WTC11 (cell line): ENCODE results near the gene IER2. TPM values are rescaled to one million over a fixed set of nuclear protein-coding genes. Genes with fewer than 3 reads are reported as not detected.
"Not testable (repeated sequence)": the region's sequence is repeated elsewhere in the genome, so short reads cannot be mapped to it uniquely, and the experiment has no call there.

Experiments
- ATAC-seq: fragments of 200-7000 bp; cut with Tn5 transposase; 2 replicates; pipeline ENCODE4 v1.10.0; 2021; ENCODE audit warnings: mild to moderate bottlenecking, moderate library complexity
- CTCF ChIA-PET: fragments of 300-600 bp; sonication (Branson Sonifier 250); formaldehyde crosslinking; loops from one replicate; lab custom pipeline; 2021; ENCODE audit warnings: antibody characterized with exemption; lab: Charles Lee
- POLR2A ChIA-PET: fragments of 350-600 bp; sonication (Branson Sonifier 250); formaldehyde crosslinking; loops from one replicate; lab custom pipeline; 2021; ENCODE audit warnings: antibody characterized with exemption; lab: Charles Lee
- DNase-seq: peaks from one replicate; pipeline ENCODE4 v3.0.0; 2021; ENCODE audit warnings: low spot score
- H3K27ac Mint-ChIP-seq: 2 replicates; pipeline ENCODE4 v1.8.0; 2021; ENCODE audit warnings: mixed read lengths
- H3K27me3 Mint-ChIP-seq: 2 replicates; pipeline ENCODE4 v1.8.0; 2021; ENCODE audit warnings: low read depth, mild to moderate bottlenecking, moderate library complexity, mixed read lengths
- H3K36me3 Mint-ChIP-seq: 2 replicates; pipeline ENCODE4 v1.8.0; 2021; ENCODE audit warnings: mixed read lengths
- H3K4me1 Mint-ChIP-seq: 2 replicates; pipeline ENCODE4 v1.8.0; 2022; ENCODE audit warnings: mixed read lengths
- H3K4me3 Mint-ChIP-seq: 2 replicates; pipeline ENCODE4 v1.8.0; 2021; ENCODE audit warnings: mild to moderate bottlenecking, moderate library complexity, mixed read lengths
- H3K9me3 Mint-ChIP-seq: 2 replicates; pipeline ENCODE4 v1.8.0; 2021; ENCODE audit warnings: mixed read lengths
- ARID4B ChIP-seq: sonication (generic); formaldehyde crosslinking; IDR thresholded peaks from 2 replicates; pipeline ENCODE4 v1.8.0; 2023; ENCODE audit warnings: missing genetic modification reagents, mild to moderate bottlenecking, borderline replicate concordance
- E2F5 ChIP-seq: sonication (generic); formaldehyde crosslinking; IDR thresholded peaks from 2 replicates; pipeline ENCODE4 v1.8.1; 2022; ENCODE audit warnings: mild to moderate bottlenecking, moderate library complexity, missing genetic modification reagents
- ESRRA ChIP-seq: sonication (generic); formaldehyde crosslinking; IDR thresholded peaks from 2 replicates; pipeline ENCODE4 v1.8.1; 2022; ENCODE audit warnings: mild to moderate bottlenecking, missing genetic modification reagents, borderline replicate concordance
- HMGXB4 ChIP-seq: sonication (generic); formaldehyde crosslinking; IDR thresholded peaks from 2 replicates; pipeline ENCODE4 v1.8.1; 2023; ENCODE audit warnings: mild to moderate bottlenecking, moderate library complexity, missing genetic modification reagents
- JUN ChIP-seq: sonication (generic); formaldehyde crosslinking; IDR thresholded peaks from 2 replicates; pipeline ENCODE4 v1.8.0; 2023; ENCODE audit warnings: mild to moderate bottlenecking, missing genetic modification reagents
- KAT7 ChIP-seq: sonication (generic); formaldehyde crosslinking; IDR thresholded peaks from 2 replicates; pipeline ENCODE4 v1.8.1; 2023; ENCODE audit warnings: missing genetic modification reagents, mild to moderate bottlenecking, borderline replicate concordance
- MYBL2 ChIP-seq: sonication (generic); formaldehyde crosslinking; IDR thresholded peaks from 2 replicates; pipeline ENCODE4 v1.8.1; 2023; ENCODE audit warnings: mild to moderate bottlenecking, moderate library complexity, missing genetic modification reagents
- NFYB ChIP-seq: sonication (generic); formaldehyde crosslinking; conservative IDR thresholded peaks from 2 replicates; pipeline ENCODE4 v1.8.0; 2022; ENCODE audit warnings: low read depth, missing genetic modification reagents
- OVOL2 ChIP-seq: fragments of 250-450 bp; sonication (Bioruptor Pico); IDR thresholded peaks from 2 replicates; pipeline ENCODE4 v1.9.0; 2021; ENCODE audit warnings: mild to moderate bottlenecking, borderline replicate concordance
- RELA ChIP-seq: sonication (generic); formaldehyde crosslinking; IDR thresholded peaks from 2 replicates; pipeline ENCODE4 v1.8.1; 2022; ENCODE audit warnings: missing genetic modification reagents, mild to moderate bottlenecking, borderline replicate concordance
- TEAD1 ChIP-seq: sonication (generic); formaldehyde crosslinking; IDR thresholded peaks from 2 replicates; pipeline ENCODE4 v1.8.0; 2022; ENCODE audit warnings: mild to moderate bottlenecking, missing genetic modification reagents
- ZNF317 ChIP-seq: sonication (generic); formaldehyde crosslinking; IDR thresholded peaks from 2 replicates; pipeline ENCODE4 v1.8.1; 2023; ENCODE audit warnings: low read depth, mild to moderate bottlenecking, moderate library complexity, missing genetic modification reagents, borderline replicate concordance
- total RNA-seq: library from RNA; stranded (reverse); gene quantifications from 3 replicates; pipeline ENCODE4 v1.2.3, GENCODE V29; 2021

Gene IER2
- total RNA-seq, 1 experiment from 2014 or later, result 138 TPM

GRCh38 chr19:13185763-13186657 is 35.8 kb downstream of the IER2 start:
- ChIA-PET POLR2A (interaction anchor here (0.6 to 1.2 kb wide), 4 partner anchors 10 to 34 kb away, joined by 3 to 8 read pairs (median 4); no protein-coding TSS in a partner anchor), CTCF (interaction anchor here (1.0 to 2.5 kb wide), 3 partner anchors 9 to 62 kb away, joined by 3 to 28 read pairs (median 8); no protein-coding TSS in a partner anchor)

GRCh38 chr19:13186688-13187087 is 36.5 kb downstream of the IER2 start:
- not testable (repeated sequence) for H3K27me3 Mint-ChIP-seq, H3K9me3 Mint-ChIP-seq, H3K36me3 Mint-ChIP-seq, H3K4me1 Mint-ChIP-seq, ATAC-seq, DNase-seq, H3K4me3 Mint-ChIP-seq, H3K27ac Mint-ChIP-seq
- ChIA-PET CTCF (interaction anchor here (1.0 to 2.5 kb wide), 3 partner anchors 8 to 61 kb away, joined by 3 to 28 read pairs (median 8); no protein-coding TSS in a partner anchor), POLR2A (interaction anchor here (1.1 to 1.2 kb wide), 2 partner anchors 25 to 34 kb away, joined by 4 to 8 read pairs; no protein-coding TSS in a partner anchor)

More at GRCh38 chr19:13185763-13186657, 35.8 kb downstream of the IER2 start:
- DNase-seq, H3K9me3 Mint-ChIP-seq: not testable (repeated sequence)
- TF ChIP-seq NFYB (CRISPR knock-in tag), result peak; percentile 81
- TF ChIP-seq, all 79 proteins: peak for 1; not testable (repeated sequence) for 78
- ATAC-seq, H3K36me3 Mint-ChIP-seq, H3K27ac Mint-ChIP-seq, H3K4me3 Mint-ChIP-seq, H3K27me3 Mint-ChIP-seq: not testable (repeated sequence)
- H3K4me1 Mint-ChIP-seq, result peaks cover 10% of the 10 kb centered on the region

GRCh38 chr19:13187419-13187818 is 37.2 kb downstream of the IER2 start:
- Mint-ChIP-seq H3K4me3 (no peak overlapping the region), H3K36me3 (no peaks in the 10 kb centered on the region), H3K9me3 (0 out of 2 replicates have a peak, but pooled peaks cover 3% of the 10 kb centered on the region), H3K27ac (no peak overlapping the region), H3K27me3 (no peaks in the 10 kb centered on the region), H3K4me1 (peaks cover 4% of the 10 kb centered on the region; the same call in 1 of the 2 replicates)
- no peak for DNase-seq
- ATAC-seq, result no peak
- ChIA-PET CTCF (interaction anchor here (0.6 to 2.5 kb wide), 3 partner anchors 8 to 574 kb away, joined by 4 to 28 read pairs (median 6); no protein-coding TSS in a partner anchor), POLR2A (no interaction called here)
- no peak for TF ChIP-seq KAT7
- TF ChIP-seq JUN (CRISPR knock-in tag), result no peak
- TF ChIP-seq MYBL2 (CRISPR knock-in tag), result no peak
- no peak for TF ChIP-seq E2F5 (CRISPR knock-in tag)
- TF ChIP-seq ESRRA (CRISPR knock-in tag), result no peak
- no peak for TF ChIP-seq RELA (CRISPR knock-in tag)
- no peak for TF ChIP-seq ZNF317 (CRISPR knock-in tag)
- no peak for TF ChIP-seq HMGXB4
- TF ChIP-seq ARID4B (CRISPR knock-in tag), result no peak
- no peak for TF ChIP-seq OVOL2 (CRISPR knock-in tag)
- TF ChIP-seq TEAD1 (CRISPR knock-in tag), result no peak
